HL-60/S4 treated with phorbol 12-myristate 13-acetate at 8.2 ng/mL for 4 days and 3 days (cell line): Measurements from ENCODE around the gene PLPPR1.

Experiments used
- in situ Hi-C: fragments of 300-500 bp; cut with MboI; formaldehyde crosslinking; loops from 2 replicates; pipeline ENCODE4 v1.15.0; 2022; ENCODE audit warnings: low sequenced_read_pairs

The PLPPR1 gene

GRCh38 chr9:101047848-101048397 is 19.4 kb downstream of the PLPPR1 start:
- in situ Hi-C loops: no loop called here

DNA sequence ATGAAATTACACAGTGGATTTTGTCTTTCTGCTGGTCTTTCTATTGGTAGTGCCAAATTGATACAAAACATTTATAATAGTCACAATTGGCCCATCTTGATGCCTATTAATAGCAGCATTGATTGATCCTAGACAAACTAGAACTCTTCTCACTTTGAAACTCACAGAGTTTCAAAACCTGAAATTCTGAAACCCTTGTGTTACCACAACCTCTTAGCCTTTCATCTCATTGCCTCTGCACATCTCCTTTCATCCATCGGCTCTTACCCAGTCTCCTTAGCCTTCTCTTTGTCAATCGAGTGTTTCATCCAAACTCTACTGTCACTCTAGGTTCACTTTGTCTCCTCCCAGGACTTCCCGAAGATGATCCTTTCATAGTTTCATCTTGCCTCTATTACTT is 22.1 kb downstream of the PLPPR1 start:
- in situ Hi-C loops: no loop called here

DNA sequence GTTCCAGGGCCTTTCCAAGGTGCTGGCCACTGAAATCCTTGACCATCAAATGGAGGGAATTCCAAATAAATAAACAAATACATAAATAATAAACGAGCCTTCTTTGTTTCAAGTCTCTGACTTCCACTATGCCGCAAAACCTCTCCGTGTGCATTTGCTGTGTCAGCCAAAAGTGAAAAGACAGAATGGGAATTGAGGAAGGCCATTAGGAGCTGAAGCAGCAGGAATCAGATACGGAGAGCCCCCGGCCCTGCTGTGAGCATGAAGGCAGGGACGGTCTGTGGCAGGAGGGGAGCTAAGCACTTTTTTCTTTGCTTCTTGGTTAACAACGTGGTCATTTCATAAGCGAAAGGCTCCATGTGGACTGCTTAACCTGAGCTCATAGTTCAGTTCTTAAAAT is 26.1 kb downstream of the PLPPR1 start:
- in situ Hi-C loops: no loop called here

GRCh38 chr9:101055516-101055915 is 27.0 kb downstream of the PLPPR1 start:
- in situ Hi-C loops: no loop called here

DNA sequence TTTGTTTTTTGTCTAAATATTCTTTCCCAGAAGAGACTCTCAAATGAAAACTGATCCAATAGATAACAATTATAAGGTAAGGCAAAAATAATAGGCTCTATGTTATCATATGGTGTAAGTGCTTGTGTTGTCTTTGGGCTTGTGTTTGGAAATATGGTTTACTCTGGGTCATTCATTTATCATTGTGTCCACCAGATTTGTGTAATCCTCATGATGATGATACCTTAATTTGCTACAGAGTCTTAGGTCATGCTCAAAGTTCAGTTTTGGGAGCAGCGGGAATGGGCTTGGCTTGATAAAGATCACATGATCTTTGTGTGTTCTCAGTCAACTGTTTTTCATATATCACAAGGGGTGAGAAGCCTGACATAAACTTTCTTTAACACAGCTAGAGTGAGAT is 34.2 kb downstream of the PLPPR1 start:
- in situ Hi-C loops: no loop called here

DNA sequence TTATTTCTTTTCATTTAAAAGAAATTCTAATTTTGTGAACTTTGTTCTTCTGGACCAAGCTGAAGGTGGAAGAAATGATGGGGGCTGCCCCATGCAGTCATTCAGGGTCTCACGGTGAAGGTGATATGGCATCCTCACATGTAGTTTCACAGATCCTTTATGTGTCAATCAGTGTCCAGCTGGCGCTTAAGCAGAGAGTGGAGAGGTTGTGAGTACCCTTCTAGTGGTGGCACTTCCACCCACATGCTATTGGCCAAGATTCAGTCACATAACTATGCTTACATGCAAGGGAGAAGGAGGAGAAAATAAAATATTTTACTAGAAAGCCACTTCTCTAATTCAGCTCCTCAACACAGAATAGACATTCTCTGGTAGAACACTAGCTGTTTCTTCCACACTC is 34.7 kb downstream of the PLPPR1 start:
- in situ Hi-C loops: no loop called here

- in situ Hi-C loops: no loop called here
These were observed 35.7 kb downstream of the PLPPR1 start for GRCh38 chr9:101064206-101064605.

- in situ Hi-C loops: no loop called here
These were observed 37.4 kb downstream of the PLPPR1 start for GRCh38 chr9:101065930-101066329.

DNA sequence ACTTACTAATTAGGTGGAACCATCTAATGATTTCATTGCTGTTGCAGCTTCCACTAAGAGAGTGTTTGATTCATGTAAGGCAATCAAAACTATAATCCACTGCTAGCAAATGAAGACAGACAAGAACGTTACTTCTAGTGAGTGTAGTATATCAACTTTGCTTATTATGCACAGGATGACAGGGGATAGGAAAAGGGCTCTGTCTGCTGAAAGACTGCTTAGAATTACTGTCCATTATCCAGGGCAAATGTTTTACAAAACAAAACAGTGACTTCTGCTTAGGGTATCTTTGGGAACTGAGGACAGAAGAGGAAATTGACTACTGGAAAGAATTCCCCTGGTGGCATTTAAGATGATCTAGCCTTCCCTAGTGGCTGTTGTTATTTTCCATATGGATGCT is 40.2 kb downstream of the PLPPR1 start:
- in situ Hi-C loops: no loop called here

GRCh38 chr9:101072259-101072658 is 43.7 kb downstream of the PLPPR1 start:
- in situ Hi-C loops: no loop called here

DNA sequence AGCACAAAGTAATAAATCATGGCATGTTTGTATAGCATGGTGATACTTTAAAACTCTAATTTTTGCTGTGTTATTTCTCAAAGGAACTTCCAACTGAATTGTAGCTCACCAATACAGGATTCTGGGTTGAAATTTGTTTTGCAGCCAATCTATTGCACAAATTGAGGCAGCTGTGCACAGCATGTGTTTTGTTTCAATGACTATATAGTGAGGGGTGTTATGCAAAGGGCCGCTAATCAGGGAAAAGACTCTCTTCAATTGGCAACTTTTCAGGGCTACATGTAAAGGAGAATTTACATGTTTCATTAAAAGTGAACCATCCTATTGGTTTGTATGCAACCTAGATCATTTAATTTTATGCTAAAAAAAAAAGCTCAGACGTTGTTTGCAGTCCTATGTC is 44.6 kb downstream of the PLPPR1 start:
- in situ Hi-C loops: no loop called here

DNA sequence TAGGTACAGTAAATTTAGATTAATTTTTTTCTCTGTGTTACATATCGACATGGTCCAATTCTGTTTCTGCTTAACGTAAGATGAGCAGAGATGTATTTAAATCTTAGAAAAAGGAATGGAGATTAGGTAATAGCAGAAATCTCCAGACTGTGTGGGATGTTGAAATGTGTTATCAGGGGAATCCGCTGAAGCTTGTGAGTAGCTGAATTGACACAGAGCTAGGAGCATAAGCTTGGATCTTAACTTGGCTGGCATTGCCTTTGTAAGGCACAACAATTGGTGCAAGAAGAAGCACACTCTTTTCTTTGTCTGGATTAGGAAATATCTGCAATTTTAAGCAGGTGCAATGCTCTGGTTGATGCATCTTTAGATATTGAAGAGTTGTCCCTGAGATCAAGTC is 53.1 kb downstream of the PLPPR1 start:
- in situ Hi-C loops: no loop called here

GRCh38 chr9:101083448-101084202 is 55.1 kb downstream of the PLPPR1 start:
- in situ Hi-C loops: no loop called here

DNA sequence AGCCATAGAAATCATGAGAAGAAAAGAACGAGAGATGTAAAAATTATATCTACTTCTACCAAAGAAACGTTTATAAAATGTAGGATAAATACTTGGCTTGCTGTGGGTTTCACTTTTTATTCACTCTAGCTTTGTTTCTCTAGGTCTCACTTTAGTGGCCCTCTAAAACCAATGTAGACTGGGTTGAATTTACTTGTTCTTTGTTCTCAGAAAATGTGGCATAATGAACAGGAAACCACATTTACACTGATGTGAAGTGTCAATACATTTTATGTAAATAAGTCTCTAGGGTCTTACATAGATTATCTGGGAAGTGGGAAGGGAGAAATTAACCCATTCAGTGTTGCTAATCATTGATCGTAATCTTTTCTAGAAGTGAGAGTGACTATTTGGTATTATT is 58.9 kb downstream of the PLPPR1 start:
- in situ Hi-C loops: no loop called here

GRCh38 chr9:101092922-101093321 is 64.4 kb downstream of the PLPPR1 start:
- in situ Hi-C loops: no loop called here

GRCh38 chr9:101093620-101094019 is 65.1 kb downstream of the PLPPR1 start:
- in situ Hi-C loops: no loop called here

- in situ Hi-C loops: no loop called here
These were observed 66.2 kb downstream of the PLPPR1 start for GRCh38 chr9:101094686-101095085.

GRCh38 chr9:101097210-101097609 is 68.7 kb downstream of the PLPPR1 start:
- in situ Hi-C loops: no loop called here

GRCh38 chr9:101098392-101098791 is 69.9 kb downstream of the PLPPR1 start:
- in situ Hi-C loops: no loop called here

GRCh38 chr9:101114317-101114716 is 85.8 kb downstream of the PLPPR1 start:
- in situ Hi-C loops: no loop called here

DNA sequence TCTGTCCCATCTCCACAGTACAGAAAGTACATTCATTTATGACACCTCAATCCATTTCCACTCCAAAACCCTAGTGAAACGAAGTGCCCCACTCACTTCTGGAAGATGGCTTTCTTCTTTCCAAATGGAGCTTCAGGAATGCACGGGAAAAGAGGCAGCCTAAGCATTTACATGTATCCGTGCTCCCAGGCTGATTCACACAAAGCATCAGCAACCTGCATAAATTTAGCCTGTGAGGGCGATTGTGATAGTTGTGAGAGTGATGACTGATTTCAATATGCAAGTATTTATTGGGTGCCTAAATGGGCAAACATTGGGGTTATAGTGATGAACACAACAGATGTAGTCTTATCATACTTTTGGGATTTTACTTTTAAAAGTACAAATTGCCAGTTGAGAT is 86.6 kb downstream of the PLPPR1 start:
- in situ Hi-C loops: no loop called here

- in situ Hi-C loops: no loop called here
These were observed 88.6 kb downstream of the PLPPR1 start for GRCh38 chr9:101117161-101117560.
